ENCODE data around the gene LFNG.
A peak's percentile ranks its signal among the peaks of the same experiment; 100 is the strongest.

Gene LFNG, protein sequence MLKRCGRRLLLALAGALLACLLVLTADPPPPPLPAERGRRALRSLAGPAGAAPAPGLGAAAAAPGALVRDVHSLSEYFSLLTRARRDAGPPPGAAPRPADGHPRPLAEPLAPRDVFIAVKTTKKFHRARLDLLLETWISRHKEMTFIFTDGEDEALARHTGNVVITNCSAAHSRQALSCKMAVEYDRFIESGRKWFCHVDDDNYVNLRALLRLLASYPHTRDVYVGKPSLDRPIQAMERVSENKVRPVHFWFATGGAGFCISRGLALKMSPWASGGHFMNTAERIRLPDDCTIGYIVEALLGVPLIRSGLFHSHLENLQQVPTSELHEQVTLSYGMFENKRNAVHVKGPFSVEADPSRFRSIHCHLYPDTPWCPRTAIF

DNA sequence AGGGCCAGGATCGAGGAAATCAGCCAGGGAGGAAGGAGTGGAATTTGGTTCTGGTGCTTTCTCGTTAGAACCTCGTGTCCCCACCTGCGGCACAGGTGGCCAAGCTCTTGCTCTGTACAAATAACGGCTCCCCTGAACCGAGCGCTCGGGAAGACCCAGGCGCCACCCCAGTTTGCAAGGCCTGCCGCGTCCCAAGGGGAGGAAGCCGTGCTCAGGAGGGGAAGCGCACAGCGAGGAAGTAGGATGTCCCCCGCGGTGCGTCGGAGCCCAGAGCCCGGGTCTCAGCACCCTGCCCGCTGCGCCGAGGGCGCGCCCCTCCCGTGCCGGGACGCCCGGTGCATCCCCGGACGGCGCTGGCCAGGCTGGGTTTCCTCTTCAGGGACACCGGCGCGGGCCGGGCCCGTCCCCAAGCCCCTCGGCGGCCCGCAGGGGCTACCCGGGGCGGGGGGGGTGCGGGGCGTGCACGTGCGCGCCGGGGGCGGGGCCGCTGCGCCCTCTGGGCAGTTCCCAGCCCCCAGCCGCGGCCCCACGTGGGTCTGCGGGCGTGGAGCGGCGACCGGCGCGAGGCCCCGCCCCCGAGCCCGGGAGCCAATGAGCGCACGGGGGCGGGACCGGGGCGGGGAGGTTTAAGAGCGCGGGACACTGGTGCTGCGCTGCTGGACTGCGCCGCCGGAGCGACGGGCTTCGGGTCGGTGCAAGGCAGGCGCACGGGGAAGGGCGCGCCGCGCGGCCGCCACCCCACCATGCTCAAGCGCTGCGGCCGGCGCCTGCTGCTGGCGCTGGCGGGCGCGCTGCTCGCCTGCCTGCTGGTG is at the start of gene LFNG:
Gene LFNG, plus strand, starts transcription at position 656 of the 812 bp plus-strand sequence. Its CDS starts 88 bp downstream, at position 744.
- DNase-seq (ENCODE audit: low spot score): peak; percentile 93

DNA sequence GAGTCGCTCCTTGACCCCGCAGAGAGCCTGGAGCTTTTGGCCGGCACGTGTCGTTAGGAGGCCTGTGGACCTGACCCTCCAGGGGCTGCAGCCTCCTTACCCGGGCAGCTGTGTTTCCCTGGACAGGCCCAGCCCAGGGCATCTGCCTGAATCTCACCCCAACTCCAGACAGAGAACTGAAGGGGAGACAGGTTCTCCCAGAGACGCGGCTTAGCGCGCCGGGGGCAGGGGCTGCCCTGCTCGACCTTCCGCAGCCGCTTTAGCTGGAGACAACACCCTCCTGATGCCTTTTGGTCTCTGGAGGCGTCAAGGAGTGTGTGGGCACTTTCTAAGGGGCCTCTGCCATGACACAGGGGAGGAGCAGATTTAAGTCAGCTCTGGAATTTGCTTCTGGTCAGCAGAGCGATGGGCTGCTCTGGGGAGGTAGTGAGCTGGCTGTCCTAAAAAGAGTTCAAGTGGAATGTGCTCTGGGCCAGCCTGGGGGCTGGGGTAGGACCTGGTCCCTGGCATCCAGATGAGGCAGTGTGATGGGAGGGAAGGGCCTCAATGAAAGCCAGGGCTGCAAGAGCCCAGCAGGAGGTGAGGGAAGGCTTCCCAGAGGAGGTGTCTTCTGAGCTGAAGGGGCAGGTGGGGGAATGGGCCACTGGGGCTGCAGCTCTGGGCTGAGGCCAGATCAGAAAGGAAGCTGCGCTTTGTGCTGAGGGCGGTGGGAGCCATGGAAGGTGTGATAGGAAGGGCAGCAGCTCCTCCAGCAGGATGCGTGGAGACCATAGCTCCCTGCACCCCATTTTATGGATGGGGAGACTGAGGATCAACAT is 49.2 kb upstream of the LFNG start:
- no peak for DNase-seq (ENCODE audit: low spot score)

DNA sequence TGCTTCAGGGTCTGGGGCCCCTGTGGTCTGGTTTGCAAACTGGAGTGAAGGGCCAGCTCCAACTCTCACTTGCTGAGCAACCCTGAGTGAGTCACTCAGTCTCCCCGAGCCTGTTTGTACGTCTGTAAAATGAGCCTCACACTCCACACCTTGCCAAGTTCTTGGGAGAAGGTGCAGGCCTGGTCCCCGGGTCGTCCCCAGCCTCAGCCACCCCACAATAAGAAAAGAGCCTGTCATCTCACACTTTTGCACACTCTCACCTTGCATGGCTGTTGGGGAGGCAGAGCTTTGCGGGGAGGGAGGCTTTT is 48.6 kb upstream of the LFNG start:
- DNase-seq (ENCODE audit: low spot score): no peak

DNA sequence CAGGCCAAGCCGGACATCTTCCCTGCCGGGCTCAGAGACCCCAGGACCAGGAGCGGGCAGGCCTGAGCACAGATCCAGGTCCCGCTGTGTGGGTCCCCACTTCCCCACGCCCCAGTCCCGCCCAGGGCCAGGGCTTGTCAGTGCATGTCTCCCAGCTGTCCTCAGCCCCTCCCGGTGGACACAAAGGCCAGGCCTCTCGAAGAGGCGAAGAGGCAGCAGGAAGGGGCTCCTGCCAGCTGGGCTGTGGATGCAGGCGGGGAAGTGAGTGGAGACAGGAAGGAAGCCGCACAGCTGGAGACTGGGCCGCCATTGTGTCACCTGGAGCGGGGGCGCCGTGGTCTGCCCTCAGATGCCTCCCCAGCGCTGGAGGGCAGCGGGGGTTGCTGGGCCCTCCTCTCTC is 48.2 kb upstream of the LFNG start:
- DNase-seq (ENCODE audit: low spot score): no peak

DNA sequence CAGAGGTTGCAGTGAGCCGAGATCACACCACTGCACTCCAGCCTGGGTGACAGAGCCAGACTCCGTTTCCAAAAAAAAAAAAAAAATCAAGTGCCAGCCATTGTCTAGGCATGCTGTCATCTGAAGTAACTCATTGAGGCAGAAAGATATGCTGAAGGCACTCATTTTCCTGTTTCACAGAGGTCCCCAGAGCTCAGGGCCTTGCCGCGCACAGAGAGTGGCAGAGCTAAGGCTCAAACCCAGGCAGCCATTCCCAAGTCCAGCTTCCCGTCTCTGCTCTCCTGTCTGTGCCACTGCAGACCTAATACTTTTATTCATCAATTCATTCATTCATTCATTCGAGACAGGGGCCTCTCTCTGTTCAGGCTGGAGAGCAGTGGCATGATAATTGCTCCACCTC is 46.8 kb upstream of the LFNG start:
- peak; percentile 60 for DNase-seq (ENCODE audit: low spot score)

DNA sequence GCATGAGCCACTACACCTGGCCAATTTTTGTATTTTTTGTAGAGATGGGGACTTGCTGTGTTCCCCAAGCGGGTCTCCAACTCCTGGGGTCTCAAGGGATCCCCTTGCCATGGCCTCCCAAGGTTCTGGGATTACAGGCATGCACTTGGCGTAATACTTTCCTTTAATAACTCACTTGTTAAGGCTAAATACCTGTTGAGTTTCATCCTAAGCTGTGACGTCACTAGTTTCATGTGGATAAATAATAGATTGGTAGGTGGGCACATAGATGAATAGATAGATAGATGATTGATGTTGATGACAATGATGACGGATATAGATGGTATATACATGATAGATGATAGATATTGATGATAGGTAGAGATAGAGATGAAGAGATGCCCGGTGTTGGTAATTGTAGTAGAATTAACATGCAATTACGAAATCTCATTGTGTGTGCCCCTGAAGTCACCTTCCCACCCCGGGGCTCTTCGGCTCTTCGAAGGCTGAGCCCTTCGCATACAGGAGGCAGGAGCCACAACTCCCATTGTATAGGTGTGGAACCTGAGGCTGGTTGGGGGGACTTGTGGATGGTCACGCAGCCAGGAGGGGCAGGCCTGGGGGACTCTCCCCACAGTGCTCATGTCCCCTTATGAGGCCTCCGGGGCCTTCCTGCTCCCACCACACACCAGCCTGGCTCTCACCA is 45.9 kb upstream of the LFNG start:
- no peak for DNase-seq (ENCODE audit: low spot score)

DNA sequence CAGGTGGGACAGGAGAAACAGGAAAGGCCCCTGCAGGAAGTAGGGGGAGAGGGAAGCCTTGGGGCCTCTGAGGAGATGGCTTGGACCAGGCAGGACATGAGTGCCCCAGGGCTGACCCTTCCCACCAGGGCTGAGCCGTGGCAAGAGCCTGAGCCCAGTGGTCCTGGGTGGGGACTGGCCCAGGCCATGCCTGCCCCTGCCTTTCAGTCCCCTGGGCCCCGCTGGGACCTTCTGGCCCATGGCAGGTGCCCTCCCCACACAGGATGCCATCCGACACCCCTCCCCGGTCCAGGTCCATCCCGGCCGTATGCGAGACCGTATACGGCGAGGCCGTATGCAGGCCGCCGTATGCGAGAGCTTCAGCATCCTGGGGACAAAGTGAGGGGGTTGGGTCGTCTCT is 45.4 kb upstream of the LFNG start:
- DNase-seq (ENCODE audit: low spot score): no peak

DNA sequence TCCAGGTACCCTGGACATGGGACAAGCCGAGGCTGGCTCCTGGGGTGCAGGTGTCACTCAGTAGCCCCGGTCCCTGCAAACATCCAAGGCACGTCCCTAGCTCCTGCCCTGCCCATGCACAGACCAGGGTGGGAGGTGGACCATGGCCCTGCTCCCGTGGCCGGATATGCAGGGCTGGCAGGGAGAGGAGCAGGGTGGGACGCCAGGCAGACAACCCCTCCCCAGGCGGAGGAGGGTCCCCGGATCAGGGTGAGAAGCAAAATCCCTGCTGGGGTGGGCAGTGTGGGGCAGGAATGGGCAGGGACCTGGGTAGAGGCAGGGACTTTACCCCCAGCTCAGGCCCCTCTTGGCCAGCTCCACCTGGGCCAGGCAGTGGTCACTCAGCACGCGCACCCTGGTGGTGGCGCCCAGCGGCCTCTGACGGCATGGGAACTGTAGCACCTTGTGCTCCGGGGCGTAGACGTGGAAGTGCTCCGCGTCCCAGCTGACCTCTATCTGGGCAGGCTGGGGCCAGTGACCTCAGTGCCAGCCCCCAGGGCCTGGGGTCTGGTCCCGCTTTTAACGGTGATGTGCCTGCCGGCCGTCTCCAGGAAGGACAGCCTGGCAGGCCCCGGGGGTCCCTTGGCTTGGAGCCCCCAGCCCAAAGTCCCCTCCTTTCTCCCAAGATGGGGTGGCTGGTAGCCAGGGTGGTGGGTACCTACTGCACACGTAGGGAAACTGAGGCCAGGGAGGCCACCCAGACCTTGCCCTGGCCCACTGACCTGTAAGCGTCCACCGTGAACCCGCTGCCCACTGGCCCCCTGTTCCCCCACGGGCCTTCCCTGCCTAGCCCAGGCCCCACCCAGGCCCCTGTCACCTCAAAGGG is 44.5 kb upstream of the LFNG start:
- DNase-seq (ENCODE audit: low spot score): no peak

DNA sequence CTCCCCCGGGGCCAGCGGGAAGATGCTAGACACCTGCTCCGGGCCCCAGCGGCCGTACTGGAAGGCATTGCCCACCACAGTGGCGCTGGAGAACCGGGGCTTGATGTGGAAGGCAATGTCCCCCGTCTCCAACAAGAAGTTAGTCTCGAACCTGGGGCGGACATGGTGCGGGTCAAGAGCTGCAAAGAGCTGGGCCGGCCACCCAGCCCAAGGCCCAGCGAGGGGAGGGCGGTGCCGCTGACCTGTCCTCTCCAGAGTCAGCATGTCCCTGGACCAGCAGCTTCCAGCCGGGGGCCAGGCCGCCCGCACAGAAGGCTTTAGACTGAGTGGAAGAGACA is 43.9 kb upstream of the LFNG start:
- no peak for DNase-seq (ENCODE audit: low spot score)

DNA sequence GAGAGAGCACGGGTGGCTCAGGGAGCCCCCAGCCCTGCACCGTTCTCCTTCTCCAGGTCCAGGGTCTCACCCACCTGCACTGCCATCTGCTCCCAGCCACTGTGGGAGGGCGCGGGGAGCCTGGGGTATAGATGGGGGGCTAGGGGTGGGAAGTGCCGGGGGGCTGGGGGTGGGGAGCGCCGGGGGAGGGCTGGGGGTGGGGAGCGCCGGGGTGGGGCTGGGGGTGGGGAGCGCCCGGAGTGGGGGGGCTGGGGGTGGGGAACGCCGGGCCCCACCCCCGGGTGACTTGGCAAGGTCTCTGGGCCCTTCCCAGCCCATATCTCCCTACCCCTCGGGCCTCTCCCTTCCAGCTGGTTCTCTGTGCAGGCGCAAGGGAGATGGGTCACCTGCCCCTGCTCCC is 43.3 kb upstream of the LFNG start, which contains the start of gene GRIFIN:
Gene GRIFIN, minus strand, starts transcription at position 101 of the 400 bp plus-strand sequence. Its CDS starts 15 bp downstream, at position 86.
- DNase-seq (ENCODE audit: low spot score): no peak

DNA sequence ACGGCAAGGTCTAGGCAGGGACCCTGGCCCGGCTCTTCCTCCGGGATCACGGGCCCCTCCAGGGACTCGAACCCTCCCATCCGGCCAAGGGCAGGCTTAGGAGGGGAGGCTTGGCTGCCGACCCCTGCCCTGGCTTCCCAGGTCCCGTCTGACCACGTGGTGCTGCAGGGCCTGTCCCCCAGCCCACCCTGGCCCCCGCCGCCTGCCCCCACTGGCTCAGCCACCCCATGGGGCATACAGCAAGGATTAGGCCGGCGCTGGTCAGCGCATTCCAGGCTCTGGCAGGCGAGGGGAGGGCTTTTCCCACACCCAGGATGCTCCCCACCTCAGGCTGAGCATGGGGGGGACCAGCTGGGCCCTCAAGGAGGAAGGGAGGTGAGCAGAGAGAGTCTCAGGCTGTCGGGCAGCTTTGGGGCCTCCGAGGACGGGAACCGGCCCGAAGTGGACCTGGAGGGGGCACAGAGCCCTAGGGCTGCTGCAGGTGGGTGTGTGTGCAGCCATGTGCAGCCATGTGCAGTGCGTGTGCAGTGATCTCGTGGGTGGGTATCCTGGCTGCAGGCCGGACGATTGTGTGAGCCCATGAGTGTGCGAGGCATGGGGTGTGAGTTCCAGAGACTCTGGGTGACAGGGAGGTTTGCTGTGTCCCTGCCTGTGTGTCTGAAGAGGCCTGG is 42.7 kb upstream of the LFNG start:
- DNase-seq (ENCODE audit: low spot score): no peak

DNA sequence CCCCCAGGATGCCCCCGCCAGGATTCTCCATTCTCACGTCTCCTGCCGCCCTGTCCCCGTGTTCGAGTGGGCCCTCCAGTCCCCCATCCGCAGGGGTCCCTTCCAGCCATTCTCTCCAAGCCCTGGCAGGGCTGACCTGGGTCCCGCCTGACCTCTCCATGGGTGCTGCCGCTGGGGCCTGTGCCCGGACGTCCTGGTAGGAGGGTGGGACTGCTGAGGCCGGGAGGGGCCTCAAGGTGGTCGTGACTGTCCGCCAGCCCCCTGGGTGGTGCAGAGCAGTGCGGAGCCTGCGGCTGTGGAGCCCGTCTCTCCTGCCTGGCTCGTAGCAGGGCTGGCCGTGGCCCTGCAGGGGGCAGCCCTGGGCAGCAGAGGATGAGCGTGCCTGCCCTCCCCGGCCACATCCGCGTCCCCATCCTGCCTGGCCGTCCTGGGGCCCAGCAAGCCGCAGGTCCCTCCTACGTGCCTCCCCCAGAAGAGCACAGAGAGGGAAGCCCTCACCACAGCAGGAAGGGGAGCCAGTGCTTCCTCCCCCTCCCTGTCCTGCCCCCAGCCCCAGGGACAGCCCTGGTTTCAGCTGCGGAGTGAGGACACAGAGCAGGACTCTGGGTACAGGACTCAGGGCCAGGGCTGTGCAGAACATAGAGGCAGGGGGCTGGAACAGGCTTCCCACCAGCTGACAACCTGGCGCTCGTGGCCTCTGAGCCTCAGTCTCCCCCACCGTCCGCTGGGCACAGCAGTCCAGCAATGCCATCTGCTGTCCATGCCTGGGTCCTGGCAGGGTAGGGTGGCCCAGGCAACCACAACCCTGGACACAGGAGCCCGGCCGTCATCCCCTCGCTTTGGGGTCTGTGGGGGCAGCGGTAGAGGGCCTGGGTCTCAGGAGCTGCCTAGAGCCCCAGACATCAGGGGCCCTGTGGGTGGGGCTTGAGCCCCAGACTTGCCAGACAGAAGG is 41.9 kb upstream of the LFNG start:
- DNase-seq (ENCODE audit: low spot score): peak; percentile 75

DNA sequence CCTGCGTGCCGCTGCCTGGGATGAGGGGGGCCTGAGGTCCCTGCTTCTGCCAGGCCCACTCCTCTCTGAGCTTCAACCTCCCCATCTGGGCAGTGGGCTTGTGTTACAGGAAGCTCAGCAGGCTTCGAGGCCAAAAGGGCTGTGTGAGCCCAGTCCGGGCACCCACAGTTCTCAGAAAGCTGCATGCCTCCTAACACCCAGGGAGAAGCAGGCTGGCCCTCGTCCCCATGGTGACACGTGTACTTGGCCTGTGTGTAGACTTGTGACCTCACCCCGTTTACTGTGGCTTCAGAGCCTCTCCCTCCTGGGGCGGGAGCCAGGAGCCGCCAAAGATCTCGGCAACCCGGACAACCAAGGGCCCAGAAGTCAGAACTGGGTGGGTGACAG is 41.2 kb upstream of the LFNG start:
- DNase-seq (ENCODE audit: low spot score): peak; percentile 28

DNA sequence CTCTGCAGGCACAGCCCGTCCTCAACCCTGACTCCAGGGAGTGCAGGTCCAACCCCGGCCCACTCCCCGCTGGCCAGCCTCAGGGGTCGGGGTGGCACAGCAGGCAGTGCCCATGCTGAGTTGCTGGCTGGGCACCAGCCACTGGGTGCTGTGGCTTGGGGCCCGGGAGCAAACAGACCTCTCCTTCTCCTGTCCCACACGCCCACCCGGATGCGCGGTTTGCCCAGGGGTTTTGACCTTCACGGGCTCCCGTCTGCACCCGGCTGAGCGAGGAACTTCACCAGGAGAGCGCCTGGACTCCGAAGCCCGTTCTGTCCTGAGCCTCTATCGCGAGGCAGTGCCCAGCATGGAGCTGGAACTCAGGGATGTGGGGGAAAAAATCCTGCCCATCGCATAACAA is 40.8 kb upstream of the LFNG start:
- DNase-seq (ENCODE audit: low spot score): no peak

DNA sequence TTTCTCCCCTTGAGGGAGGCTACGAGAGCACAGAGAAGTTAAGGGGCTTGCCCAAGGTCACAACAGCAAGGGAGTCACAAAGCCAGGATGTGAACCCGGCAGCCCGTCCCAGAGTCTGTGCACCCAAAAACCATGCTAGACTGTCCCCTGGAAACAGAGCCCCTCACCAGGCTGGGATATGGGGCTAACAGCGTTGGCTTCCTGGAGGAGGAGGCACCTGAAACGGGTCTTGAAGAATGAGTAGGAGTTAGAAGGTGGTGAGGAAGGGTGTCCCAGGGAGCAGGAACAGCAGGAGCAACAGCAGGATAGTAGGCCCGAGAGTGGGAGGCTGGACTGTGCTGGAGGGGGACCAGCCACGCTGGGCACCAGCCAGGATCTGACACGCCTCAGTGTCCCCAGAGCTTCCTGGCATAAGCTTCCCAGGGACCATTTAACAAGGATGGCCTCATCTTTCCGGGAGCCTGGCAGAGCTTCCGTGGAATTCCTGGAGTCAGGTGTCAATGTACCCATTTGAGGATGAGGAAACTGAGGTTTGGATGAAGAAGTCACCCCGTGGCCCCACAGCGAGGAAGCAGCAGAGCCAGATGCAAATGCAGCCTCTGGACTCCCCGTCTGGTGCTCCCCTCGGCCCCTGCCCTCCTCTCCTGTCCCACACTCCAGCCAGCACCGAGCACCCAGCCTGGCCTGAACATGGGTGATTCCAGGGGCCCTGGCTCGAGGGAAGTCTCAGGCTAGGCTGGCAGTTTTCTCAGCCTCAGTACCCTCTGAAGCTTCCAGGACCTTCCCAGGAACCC is 40.1 kb upstream of the LFNG start:
- DNase-seq (ENCODE audit: low spot score): no peak

DNA sequence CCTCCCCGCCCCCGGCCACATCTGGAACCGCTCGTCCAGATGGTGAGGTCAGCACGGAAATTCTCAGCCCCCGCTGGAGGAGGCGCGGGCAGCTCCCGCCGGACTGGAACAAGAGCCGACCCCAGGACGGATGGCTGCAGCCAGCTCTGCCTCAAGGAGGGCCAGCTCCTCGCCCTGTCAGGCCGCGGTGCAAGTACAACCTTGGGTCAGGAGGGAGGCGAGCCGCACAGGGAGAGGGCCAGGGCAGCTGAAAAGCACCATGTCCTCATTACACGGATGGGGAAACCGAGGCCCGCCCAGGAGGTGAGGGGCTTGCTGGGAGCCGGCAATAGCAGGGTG is 39.5 kb upstream of the LFNG start:
- no peak for DNase-seq (ENCODE audit: low spot score)

DNA sequence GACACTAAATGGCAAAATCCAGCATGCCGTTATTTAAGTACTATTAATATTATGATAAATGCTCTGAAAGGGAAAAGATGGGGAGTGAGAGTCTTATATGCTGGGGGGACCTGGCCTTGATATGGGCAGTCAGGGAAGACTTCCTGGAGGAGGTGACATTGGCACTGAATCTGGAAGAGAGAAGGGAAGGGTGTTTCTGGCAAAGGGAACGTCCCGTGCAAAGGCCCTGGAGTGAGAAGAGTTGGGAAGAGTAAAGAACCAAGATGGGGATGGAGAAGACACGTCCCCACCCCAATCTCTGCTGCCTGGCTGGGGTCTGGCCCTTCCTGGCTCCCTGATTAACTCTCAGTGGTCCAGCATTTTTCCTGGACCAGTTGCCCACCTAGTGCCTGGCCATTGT is 38.4 kb upstream of the LFNG start:
- DNase-seq (ENCODE audit: low spot score): no peak

DNA sequence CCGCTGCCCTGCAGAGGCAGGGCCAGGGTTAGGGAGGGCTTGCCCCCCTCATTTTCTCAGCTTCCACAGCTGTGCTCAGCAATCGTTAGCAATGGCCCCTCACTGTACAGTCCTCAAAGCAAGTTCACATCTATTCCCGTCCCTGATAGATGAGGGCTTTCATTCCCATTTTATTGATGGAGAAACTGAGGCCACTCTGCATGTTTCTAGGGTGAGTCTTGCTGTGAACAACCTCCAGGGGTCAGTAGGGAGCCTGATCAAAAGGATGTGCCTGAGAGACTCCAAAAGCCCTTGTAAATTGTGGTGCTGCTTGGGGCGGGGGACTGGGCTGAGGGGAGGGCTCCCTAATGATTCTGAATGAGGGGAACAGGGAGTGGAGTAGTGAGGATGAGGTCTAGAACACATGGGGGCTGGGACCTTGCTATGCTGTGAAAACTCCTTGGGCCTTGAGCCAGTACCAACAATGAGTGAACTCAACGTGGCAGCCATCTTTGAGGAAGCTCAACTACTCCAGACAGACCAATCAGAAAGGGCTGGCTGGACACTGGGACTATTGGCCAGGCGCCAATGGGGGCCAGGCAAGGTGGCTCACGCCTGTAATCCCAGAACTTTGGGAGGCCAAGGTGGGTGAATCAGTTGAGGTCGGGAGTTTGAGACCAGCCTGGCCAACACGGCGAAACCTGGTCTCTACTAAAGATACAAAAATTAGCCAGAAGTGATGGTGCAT is 36.7 kb upstream of the LFNG start:
- no peak for DNase-seq (ENCODE audit: low spot score)

Data from kidney tubule cell (primary cell).